Endothelial cell (in vitro differentiated cells): Measurements from ENCODE around the gene CD58. TPM values are rescaled to one million over a fixed set of nuclear protein-coding genes. Genes with fewer than 3 reads are reported as not detected.

Source experiments
- DNase-seq: peaks from one replicate; pipeline ENCODE4 v3.0.0; 2021; ENCODE audit warnings: low spot score
- H3K27ac Mint-ChIP-seq: one replicate; pipeline ENCODE4 v1.8.0; 2021; ENCODE audit warnings: mixed read lengths, inconsistent platforms; ENCODE audit not compliant: unreplicated experiment
- H3K27me3 Mint-ChIP-seq: one replicate; pipeline ENCODE4 v1.8.0; 2021; ENCODE audit warnings: mild to moderate bottlenecking, moderate library complexity, mixed read lengths, inconsistent platforms; ENCODE audit not compliant: unreplicated experiment
- H3K36me3 Mint-ChIP-seq: one replicate; pipeline ENCODE4 v1.8.0; 2021; ENCODE audit warnings: mild to moderate bottlenecking, low read depth, mixed read lengths, inconsistent platforms; ENCODE audit not compliant: unreplicated experiment
- H3K4me1 Mint-ChIP-seq: one replicate; pipeline ENCODE4 v1.8.0; 2021; ENCODE audit warnings: mild to moderate bottlenecking, mixed read lengths, inconsistent platforms; ENCODE audit not compliant: unreplicated experiment
- H3K4me3 Mint-ChIP-seq: one replicate; pipeline ENCODE4 v1.8.0; 2021; ENCODE audit warnings: mild to moderate bottlenecking, mixed read lengths, inconsistent platforms; ENCODE audit not compliant: unreplicated experiment
- H3K9me3 Mint-ChIP-seq: one replicate; pipeline ENCODE4 v1.8.0; 2021; ENCODE audit warnings: mixed read lengths, inconsistent platforms; ENCODE audit not compliant: unreplicated experiment
- CTCF ChIP-seq: fragments of 200-600 bp; sonication (generic); IDR thresholded peaks from one replicate; pipeline ENCODE4 v1.5.0; 2021; ENCODE audit warnings: antibody characterized with exemption; ENCODE audit not compliant: unreplicated experiment
- total RNA-seq: library from RNA; stranded (reverse); fragmentation: NEBNext Ultra II Directional; extraction: Animal tissue kit (Norgen Biotek cat#: 25700); gene quantifications from one replicate; pipeline ENCODE4 v1.2.1, GENCODE V29; 2021; ENCODE audit not compliant: unreplicated experiment

CD58 gene
- total RNA-seq, 1 donor from 2014 or later = 9.0 TPM

GRCh38 chr1:116501870-116502244, 69.0 kb downstream of the CD58 start:
- no peaks in the 10 kb centered on the region for H3K9me3 Mint-ChIP-seq
- H3K27me3 Mint-ChIP-seq = no peaks in the 10 kb centered on the region
- peaks cover 9% of the 10 kb centered on the region for H3K4me1 Mint-ChIP-seq
- DNase-seq = no peak
- H3K4me3 Mint-ChIP-seq = no peak overlapping the region
- no peaks in the 10 kb centered on the region for H3K36me3 Mint-ChIP-seq
- no peak overlapping the region for H3K27ac Mint-ChIP-seq
- no peak for TF ChIP-seq CTCF

- Mint-ChIP-seq H3K27ac (no peak overlapping the region), H3K9me3 (no peaks in the 10 kb centered on the region), H3K4me1 (peaks cover 13% of the 10 kb centered on the region), H3K27me3 (no peaks in the 10 kb centered on the region), H3K4me3 (no peak overlapping the region), H3K36me3 (no peaks in the 10 kb centered on the region)
- no peak for TF ChIP-seq CTCF
- no peak for DNase-seq
These were observed 69.5 kb downstream of the CD58 start for GRCh38 chr1:116501125-116501869.

DNA sequence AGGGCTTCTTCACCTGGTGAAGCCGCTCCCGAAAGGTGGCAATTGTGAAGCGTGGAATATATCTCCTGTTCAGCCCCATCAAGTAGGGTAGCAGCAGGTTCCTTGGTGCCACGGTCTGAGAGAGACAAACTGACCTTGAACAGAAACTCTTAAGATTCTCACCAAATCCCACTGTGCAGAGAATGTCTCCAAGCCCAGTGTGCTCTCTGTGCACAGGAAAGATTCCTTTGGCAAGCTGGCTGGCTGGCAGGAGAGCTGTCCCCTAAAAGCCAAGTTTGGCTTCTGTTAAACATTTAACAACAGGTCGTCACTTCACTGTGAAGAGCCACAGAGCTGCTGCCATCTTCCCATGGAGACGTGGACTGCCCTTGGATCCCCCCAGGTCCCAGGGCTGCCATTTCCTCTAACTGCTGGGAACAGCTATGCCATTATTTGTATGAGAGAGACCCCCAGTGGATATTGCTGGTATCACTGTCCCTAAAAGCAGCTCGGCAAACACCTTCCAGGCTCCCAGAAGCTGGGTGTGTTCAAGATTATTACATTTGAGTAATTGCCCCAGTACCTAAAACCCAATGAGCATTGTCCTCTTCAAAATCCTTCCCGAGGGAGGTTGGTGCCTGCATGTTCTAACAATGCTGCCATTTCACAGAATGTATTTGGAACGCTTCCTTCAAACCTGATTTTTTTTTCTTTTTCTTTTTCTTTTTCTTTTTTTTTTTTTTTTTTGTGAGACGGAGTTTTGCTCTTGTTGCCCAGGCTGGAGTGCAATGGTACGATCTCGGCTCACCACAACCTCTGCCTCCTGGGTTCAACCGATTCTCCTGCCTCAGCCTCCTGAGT, 71.8 kb downstream of the CD58 start:
- no peak overlapping the region for H3K27ac Mint-ChIP-seq
- H3K27me3 Mint-ChIP-seq = no peaks in the 10 kb centered on the region
- H3K36me3 Mint-ChIP-seq = peaks cover 3% of the 10 kb centered on the region
- H3K9me3 Mint-ChIP-seq = no peaks in the 10 kb centered on the region
- no peak overlapping the region for H3K4me3 Mint-ChIP-seq
- TF ChIP-seq CTCF = peak; percentile 82
- peak; percentile 79 for DNase-seq
- H3K4me1 Mint-ChIP-seq = peaks cover 13% of the 10 kb centered on the region

- H3K27me3 Mint-ChIP-seq = no peaks in the 10 kb centered on the region
These were observed 73.2 kb downstream of the CD58 start for GRCh38 chr1:116497656-116498055.

More at GRCh38 chr1:116497656-116498055, 73.2 kb downstream of the CD58 start:
- Mint-ChIP-seq H3K9me3 (no peaks in the 10 kb centered on the region), H3K36me3 (peaks cover 3% of the 10 kb centered on the region), H3K27ac (no peak overlapping the region), H3K4me3 (no peak overlapping the region), H3K4me1 (peaks cover 13% of the 10 kb centered on the region)
- TF ChIP-seq CTCF = no peak
- DNase-seq = no peak
